ENCODE data around the gene ZNF330.

ZNF330 gene

DNA sequence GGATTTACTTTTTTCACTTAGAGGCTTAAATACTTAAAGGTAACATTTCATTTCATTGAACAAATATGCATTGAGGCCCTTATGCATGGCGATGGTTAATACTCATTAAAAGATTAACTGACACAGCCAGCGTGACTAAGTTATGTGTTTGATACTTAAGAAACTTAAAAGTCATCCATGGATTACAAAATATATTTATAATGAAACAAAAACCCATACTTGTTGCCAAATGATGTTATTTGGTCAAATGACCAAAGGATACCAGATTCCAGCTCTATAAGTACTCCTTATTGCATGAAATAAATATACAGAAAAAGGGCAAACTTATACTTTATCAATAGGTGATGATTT lies 26.7 kb downstream of the ZNF330 start:
- TF ChIP-seq, protein P1, sequence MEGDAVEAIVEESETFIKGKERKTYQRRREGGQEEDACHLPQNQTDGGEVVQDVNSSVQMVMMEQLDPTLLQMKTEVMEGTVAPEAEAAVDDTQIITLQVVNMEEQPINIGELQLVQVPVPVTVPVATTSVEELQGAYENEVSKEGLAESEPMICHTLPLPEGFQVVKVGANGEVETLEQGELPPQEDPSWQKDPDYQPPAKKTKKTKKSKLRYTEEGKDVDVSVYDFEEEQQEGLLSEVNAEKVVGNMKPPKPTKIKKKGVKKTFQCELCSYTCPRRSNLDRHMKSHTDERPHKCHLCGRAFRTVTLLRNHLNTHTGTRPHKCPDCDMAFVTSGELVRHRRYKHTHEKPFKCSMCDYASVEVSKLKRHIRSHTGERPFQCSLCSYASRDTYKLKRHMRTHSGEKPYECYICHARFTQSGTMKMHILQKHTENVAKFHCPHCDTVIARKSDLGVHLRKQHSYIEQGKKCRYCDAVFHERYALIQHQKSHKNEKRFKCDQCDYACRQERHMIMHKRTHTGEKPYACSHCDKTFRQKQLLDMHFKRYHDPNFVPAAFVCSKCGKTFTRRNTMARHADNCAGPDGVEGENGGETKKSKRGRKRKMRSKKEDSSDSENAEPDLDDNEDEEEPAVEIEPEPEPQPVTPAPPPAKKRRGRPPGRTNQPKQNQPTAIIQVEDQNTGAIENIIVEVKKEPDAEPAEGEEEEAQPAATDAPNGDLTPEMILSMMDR (IDR thresholded peaks at IDR 0.05): no peak
- no peak overlapping the region for H3K4me3 ChIP-seq
- no peak overlapping the region for H3K27ac ChIP-seq
- DNase-seq (ENCODE audit: low spot score): no peak

DNA sequence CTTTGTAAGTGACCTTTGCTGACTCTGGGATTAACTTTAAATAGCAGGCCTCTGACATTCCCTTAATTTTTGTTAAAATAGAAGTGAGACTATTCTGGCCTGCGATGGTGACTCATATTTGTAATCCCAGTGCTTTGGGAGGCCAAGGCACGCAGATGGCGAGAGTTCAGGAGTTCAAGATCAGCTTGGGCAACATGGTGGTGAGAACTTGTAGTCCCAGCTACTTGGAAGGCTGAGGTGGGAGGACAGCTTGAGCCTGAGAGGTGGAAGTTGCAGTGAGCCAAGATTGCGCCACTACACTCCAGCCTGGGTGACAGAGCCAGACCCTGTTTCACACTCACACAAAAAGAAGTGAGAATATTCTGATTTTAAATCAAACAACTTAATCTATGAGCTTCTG lies 27.3 kb downstream of the ZNF330 start:
- TF ChIP-seq, protein P1 (IDR thresholded peaks at IDR 0.05): no peak
- no peak overlapping the region for H3K27ac ChIP-seq
- DNase-seq (ENCODE audit: low spot score): no peak
- no peak overlapping the region for H3K4me3 ChIP-seq

DNA sequence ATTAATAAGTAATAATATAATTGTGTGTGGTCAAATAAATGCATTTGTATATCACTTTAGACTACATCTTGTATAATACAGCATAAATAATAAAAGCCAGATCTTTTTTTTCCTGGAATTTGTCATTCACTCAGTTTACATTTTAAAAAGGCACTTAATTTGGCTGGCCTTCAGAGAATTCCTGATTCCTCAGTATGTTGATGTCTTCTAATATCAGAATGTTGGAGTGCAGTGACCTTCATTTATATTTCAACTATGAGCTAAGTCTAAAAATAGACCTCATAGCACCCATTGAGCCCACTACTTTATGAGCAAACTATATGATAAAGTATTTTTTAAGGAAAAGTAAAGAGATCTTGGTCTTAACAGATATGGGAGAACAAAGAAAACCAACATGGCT lies 27.8 kb downstream of the ZNF330 start:
- TF ChIP-seq, protein P1 (IDR thresholded peaks at IDR 0.05): no peak
- no peak overlapping the region for H3K27ac ChIP-seq
- no peak for DNase-seq (ENCODE audit: low spot score)
- H3K4me3 ChIP-seq: no peak overlapping the region

DNA sequence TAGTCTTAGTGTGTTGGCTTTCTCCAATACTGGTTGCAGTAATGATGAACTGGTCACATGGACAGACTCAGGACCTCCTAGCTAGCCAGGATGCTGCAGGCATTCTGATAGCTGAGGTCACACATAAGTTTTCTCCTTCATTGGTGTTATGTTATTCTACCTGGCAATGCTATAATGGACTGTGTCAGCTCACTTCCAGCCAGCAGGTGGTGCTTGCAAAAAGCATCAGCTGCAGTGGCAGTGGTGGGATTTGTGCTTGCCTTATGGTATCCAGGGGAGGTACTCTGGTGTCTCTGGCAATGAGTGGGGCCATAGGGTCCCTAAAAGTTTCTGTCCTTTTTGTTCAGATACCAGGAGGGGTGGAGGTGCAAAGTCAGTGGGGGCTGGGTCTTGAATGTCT lies 33.6 kb downstream of the ZNF330 start:
- H3K27ac ChIP-seq: no peak overlapping the region
- TF ChIP-seq, protein P1 (IDR thresholded peaks at IDR 0.05): no peak
- no peak for DNase-seq (ENCODE audit: low spot score)
- H3K4me3 ChIP-seq: no peak overlapping the region

DNA sequence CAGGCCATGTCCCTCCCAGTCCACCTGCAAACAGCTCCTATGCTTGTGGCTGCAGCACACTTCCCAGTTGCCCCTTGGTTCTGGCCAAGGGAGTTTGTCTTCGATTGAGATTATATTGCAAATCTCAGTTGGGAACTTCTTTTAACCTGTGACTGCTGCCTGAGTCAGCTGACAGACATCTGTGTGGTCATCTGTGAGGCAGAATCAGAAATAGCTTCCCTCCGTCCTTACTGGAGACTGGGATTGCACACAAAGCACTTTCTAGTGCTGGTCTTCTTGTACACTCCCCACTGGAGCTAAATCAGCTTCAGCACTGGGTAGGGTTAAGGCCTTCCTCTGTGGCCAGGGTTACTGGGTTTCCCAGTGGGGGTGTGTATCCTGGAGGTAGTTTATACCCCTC lies 34.3 kb downstream of the ZNF330 start:
- no peak for DNase-seq (ENCODE audit: low spot score)
- Histone ChIP-seq H3K27ac (no peak overlapping the region), H3K4me3 (no peak overlapping the region)
- TF ChIP-seq, protein P1 (IDR thresholded peaks at IDR 0.05): no peak

DNA sequence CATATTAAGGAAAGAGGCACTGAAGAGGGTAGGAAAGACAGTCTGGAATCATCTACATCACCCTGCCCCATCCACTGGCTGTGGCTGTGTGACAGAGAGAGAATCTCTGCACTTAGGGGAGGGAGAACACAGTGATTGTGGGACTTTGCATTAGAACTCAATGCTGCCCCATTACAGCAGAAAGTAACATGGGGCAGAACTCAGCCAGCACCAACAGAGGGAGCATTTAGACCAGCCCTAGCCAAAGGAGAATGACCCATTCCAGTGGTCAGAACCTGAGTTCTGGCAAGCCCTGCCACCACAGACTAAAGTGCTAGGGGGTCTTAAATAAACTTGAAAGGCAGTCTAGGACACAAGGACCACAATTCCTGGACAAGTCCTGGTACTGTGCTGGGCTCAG lies 37.9 kb downstream of the ZNF330 start:
- DNase-seq (ENCODE audit: low spot score): no peak
- TF ChIP-seq, protein P1 (IDR thresholded peaks at IDR 0.05): no peak
- Histone ChIP-seq H3K4me3 (no peak overlapping the region), H3K27ac (no peak overlapping the region)

DNA sequence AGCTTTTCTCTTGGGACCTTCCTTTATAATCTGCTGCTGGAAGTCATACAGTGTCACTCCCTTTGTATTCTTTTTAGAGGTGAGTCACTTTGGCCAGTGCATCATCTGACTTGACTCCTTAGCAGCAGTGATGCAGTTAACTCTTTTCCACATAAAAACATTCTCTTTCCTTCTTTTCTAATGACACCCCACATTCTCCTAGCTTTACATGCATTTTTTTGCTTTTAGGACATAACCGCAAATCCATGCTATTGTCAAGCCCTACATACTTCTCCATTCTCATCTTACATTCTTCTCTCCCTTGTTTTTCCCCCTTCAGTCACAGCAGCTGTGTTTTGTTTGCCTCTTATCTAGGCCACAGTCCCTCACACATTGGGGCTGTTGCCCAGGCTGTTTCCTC lies 55.1 kb downstream of the ZNF330 start:
- TF ChIP-seq, protein P1 (IDR thresholded peaks at IDR 0.05): no peak
- H3K4me3 ChIP-seq: no peak overlapping the region
- no peak for DNase-seq (ENCODE audit: low spot score)
- H3K27ac ChIP-seq: no peak overlapping the region
